ENCODE measurements around the gene BRD9.
A peak's percentile ranks its signal among the peaks of the same experiment; 100 is the strongest.

GRCh38 chr5:892394-893136, at the start of gene BRD9, which contains the start of gene TRIP13:
- peak; percentile 60 to 62 for TF ChIP-seq POLR2A (IDR thresholded peaks at IDR 0.05)
- TF ChIP-seq CTCF (IDR thresholded peaks at IDR 0.05), result peak in 2 of 4 experiments; percentile 18 to 36
- no peak for TF ChIP-seq EP300 (IDR thresholded peaks at IDR 0.05)

Measured in gastroesophageal sphincter (tissue), 3 donors.